SK-N-MC (cell line): ENCODE measurements around the gene IQSEC1.

Source experiments
- EZH2 ChIP-seq: fragments of 200-600 bp; sonication (generic); IDR thresholded peaks from one replicate; pipeline ENCODE4 v1.6.1; 2017; ENCODE audit warnings: antibody characterized with exemption
- POLR2AphosphoS5 ChIP-seq: IDR thresholded peaks from 2 replicates; pipeline ENCODE4 v1.6.1; 2012; ENCODE audit warnings: mild to moderate bottlenecking, low read depth, low read length, borderline replicate concordance

GRCh38 chr3:13012221-13012691 is 61.0 kb downstream of the IQSEC1 start:
- no peak for TF ChIP-seq POLR2AphosphoS5
- TF ChIP-seq EZH2, result no peak
